Natural killer cell treated with Interleukin-12 subunit alpha and Interleukin-12 subunit beta and Interleukin-15 and Interleukin-18, amount 100 ng/mL, for 72 hours (primary cell): ENCODE measurements around the gene TBC1D1. TPM values are rescaled to one million over a fixed set of nuclear protein-coding genes. Genes with fewer than 3 reads are reported as not detected.
"Not testable (repeated sequence)": the region's sequence is repeated elsewhere in the genome, so short reads cannot be mapped to it uniquely, and the experiment has no call there.

Experiments
- ATAC-seq, 2 donors: fragments of 150-1000 bp; cut with Tn5 transposase in 1 of 2; sonication (Bioruptor Pico), chemical (Tn5 transposase) in 1 of 2; 2 replicates each; pipeline ENCODE4 v1.10.0; 2021
- DNase-seq: peaks from one replicate; pipeline ENCODE4 v3.0.0; 2022; ENCODE audit warnings: low spot score
- H3K27ac Mint-ChIP-seq, 2 donors: 1 replicate in 1 of 2; 2 replicates in 1 of 2; pipeline ENCODE4 v1.8.0; 2022; ENCODE audit warnings: mixed read lengths in 2 of 2, mild to moderate bottlenecking in 1 of 2, moderate library complexity in 1 of 2
- H3K27me3 Mint-ChIP-seq, 2 donors: 1 replicate in 1 of 2; 2 replicates in 1 of 2; pipeline ENCODE4 v1.8.0; 2022; ENCODE audit warnings: mixed read lengths in 2 of 2
- H3K36me3 Mint-ChIP-seq: one replicate; pipeline ENCODE4 v1.8.0; 2022; ENCODE audit warnings: mixed read lengths
- H3K4me1 Mint-ChIP-seq, 2 donors: 1 replicate in 1 of 2; 2 replicates in 1 of 2; pipeline ENCODE4 v1.8.0; 2022; ENCODE audit warnings: low read depth in 2 of 2, mixed read lengths in 2 of 2, mild to moderate bottlenecking in 1 of 2
- H3K4me3 Mint-ChIP-seq: one replicate; pipeline ENCODE4 v1.8.0; 2022; ENCODE audit warnings: mixed read lengths
- H3K9me3 Mint-ChIP-seq: 2 replicates; pipeline ENCODE4 v1.8.0; 2022; ENCODE audit warnings: mixed read lengths
- total RNA-seq, 2 donors: library from RNA; stranded (reverse); gene quantifications; one replicate each; pipeline ENCODE4 v1.2.3, GENCODE V29; 2022

The TBC1D1 gene
- total RNA-seq, 2 donors from 2014 or later = 47.9 to 66.6 TPM

DNA sequence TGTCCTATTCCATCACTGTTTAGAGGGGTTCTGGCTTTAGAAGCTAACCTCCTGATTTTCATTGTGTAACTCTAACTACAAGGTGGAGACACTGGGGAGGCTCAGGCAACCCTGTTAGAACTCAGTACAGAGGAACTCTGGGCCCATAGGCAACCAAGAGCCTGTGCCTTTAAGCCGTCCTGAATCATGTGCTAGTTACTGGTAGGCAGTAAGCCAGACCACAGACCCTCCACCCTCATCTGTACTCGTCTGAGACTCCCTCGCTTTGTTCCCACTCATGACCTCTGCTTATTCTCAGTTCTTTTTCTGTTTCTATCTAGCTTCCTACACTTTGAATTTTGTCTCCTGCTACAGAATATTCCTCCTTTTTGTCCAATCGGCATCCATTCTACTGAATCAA is 31.4 kb downstream of the TBC1D1 start:
- DNase-seq (no peak), ATAC-seq (no peak)
- peaks cover 7 to 18% of the 10 kb centered on the region in 2 donors for H3K4me1 Mint-ChIP-seq
- H3K4me3 Mint-ChIP-seq = no peak overlapping the region
- H3K36me3 Mint-ChIP-seq = no peaks in the 10 kb centered on the region
- H3K9me3 Mint-ChIP-seq = no peaks in the 10 kb centered on the region
- H3K27me3 Mint-ChIP-seq = no peaks in the 10 kb centered on the region
- H3K27ac Mint-ChIP-seq = no peak overlapping the region

- DNase-seq, H3K9me3 Mint-ChIP-seq, H3K4me3 Mint-ChIP-seq, ATAC-seq, H3K27me3 Mint-ChIP-seq, H3K36me3 Mint-ChIP-seq, H3K27ac Mint-ChIP-seq: not testable (repeated sequence)
- H3K4me1 Mint-ChIP-seq = peaks cover 7 to 20% of the 10 kb centered on the region in 2 donors
Measured at GRCh38 chr4:37923089-37923488, 32.2 kb downstream of the TBC1D1 start.

GRCh38 chr4:37924946-37925345 is 34.1 kb downstream of the TBC1D1 start:
- peaks cover 0 to 2% of the 10 kb centered on the region in 2 donors for H3K27me3 Mint-ChIP-seq
- H3K9me3 Mint-ChIP-seq = no peaks in the 10 kb centered on the region
- no peak overlapping the region for H3K27ac Mint-ChIP-seq
- H3K4me1 Mint-ChIP-seq = peaks cover 19 to 39% of the 10 kb centered on the region in 2 donors
- peaks cover 6% of the 10 kb centered on the region for H3K36me3 Mint-ChIP-seq
- DNase-seq (no peak), ATAC-seq (no peak)
- no peak overlapping the region for H3K4me3 Mint-ChIP-seq

GRCh38 chr4:37927434-37927833 is 36.5 kb downstream of the TBC1D1 start:
- Mint-ChIP-seq H3K36me3 (peaks cover 6% of the 10 kb centered on the region), H3K4me1 (peaks cover 16 to 24% of the 10 kb centered on the region in 2 donors)

DNA sequence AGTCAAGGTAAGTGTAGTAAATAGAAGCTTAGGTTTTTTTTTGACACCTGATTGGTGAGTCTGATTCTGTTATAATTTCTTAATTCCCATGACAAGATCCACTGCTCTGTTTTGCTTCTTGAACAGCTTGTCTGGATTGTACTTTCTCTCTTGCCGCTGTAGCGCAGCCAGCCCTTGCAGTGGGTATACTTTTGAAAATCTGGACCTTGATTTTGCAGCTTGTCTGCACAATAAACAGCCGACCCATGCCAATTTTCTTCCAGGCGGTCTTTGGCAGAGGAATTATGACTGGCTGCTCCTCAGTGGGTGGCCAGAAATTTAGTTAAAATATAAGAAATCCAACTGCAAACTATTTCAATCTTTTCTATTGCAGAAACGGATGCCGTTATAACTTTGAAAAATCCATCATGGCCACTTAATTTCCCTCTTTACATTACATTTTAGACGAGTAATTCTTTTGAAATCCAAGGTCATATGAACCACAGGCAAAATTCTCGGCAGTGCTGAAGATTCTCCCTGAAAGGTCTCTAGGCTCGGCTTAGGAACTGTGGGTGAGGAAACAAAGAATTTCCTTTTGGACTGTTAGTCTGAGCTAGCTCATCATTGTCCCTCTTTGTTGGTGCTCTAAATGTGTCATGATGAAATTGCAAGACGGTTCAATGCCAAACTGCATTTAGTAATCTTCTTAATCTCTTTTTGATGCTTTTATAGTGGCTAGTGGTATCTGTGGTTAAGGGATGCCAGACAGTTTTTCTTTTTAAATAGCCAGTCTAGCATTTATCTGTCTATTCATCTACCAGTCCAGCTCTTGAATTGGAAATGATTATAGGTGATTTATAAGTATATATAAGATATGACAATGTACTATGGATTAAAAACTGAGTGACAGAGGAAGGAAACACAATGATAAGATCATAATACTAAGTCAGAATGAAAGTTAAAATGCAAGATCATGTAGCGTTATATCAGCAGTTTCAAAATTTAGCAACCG is 37.8 kb downstream of the TBC1D1 start:
- DNase-seq (no peak), ATAC-seq (peak; percentile 15 to 76)
- H3K9me3 Mint-ChIP-seq = no peaks in the 10 kb centered on the region
- peaks cover 17 to 24% of the 10 kb centered on the region in 2 donors for H3K4me1 Mint-ChIP-seq
- H3K27me3 Mint-ChIP-seq = peaks cover 0 to 2% of the 10 kb centered on the region in 2 donors
- H3K36me3 Mint-ChIP-seq = peaks cover 6% of the 10 kb centered on the region
- H3K4me3 Mint-ChIP-seq = peak overlapping the region; percentile 2
- no peak overlapping the region for H3K27ac Mint-ChIP-seq

More at GRCh38 chr4:37927434-37927833, 36.5 kb downstream of the TBC1D1 start:
- DNase-seq = no peak
- Mint-ChIP-seq H3K4me3 (no peak overlapping the region), H3K27me3 (peaks cover 0 to 2% of the 10 kb centered on the region in 2 donors), H3K9me3 (no peaks in the 10 kb centered on the region), H3K27ac (no peak overlapping the region)
- ATAC-seq = no peak

DNA sequence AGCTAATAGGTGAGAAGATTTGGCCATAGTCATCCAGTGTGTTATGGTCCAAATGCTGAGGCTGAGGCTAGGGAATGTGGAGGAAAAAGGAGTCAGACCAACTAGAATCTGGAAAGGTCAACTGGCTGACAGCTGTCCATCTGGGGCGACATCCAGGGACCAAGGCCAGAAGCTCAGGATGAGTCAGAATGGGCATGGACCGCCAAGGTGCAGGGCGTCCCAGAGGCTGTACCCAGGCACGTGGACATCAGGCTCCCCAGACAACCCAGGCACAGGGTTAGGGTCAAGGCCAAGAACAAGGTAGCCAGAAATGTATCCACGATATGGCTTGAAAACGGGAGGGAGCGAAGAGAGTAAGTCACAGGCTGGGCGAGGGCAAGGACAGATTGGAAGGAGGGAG is 43.2 kb downstream of the TBC1D1 start:
- Mint-ChIP-seq H3K4me3 (no peak overlapping the region), H3K36me3 (peaks cover 6% of the 10 kb centered on the region)

DNA sequence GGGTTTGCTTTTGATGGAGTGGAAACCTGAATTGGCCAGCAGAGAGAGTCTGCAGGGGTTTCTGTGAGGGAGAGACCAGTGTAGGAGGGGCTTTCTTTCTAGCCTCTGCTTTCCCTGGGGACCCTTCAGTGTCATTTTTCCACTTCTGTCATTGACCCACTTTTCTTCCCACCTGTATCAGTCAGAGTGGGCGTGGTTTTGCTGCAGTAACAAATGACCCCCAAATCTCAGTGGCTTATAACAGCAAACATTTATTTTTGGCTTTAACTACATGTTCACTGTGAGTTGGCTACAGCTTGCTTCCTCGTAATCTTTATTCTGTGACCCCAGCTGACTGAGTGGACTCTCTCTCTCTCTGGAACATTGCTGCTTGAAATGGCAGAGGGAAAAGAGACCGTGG is 43.7 kb downstream of the TBC1D1 start:
- H3K4me1 Mint-ChIP-seq = peaks cover 12 to 16% of the 10 kb centered on the region in 2 donors
- H3K36me3 Mint-ChIP-seq = peaks cover 3% of the 10 kb centered on the region
- no peak overlapping the region for H3K27ac Mint-ChIP-seq
- no peaks in the 10 kb centered on the region for H3K9me3 Mint-ChIP-seq
- no peak overlapping the region for H3K4me3 Mint-ChIP-seq
- H3K27me3 Mint-ChIP-seq = peaks cover 0 to under 1% of the 10 kb centered on the region in 2 donors
- no peak for ATAC-seq
- no peak for DNase-seq

More for the DNA sequence above, 43.2 kb downstream of the TBC1D1 start:
- no peak for ATAC-seq
- H3K9me3 Mint-ChIP-seq = no peaks in the 10 kb centered on the region
- no peak for DNase-seq
- H3K27ac Mint-ChIP-seq = no peak overlapping the region
- peaks cover 13 to 17% of the 10 kb centered on the region in 2 donors for H3K4me1 Mint-ChIP-seq
- peaks cover 0 to 2% of the 10 kb centered on the region in 2 donors for H3K27me3 Mint-ChIP-seq

- Mint-ChIP-seq H3K9me3 (no peaks in the 10 kb centered on the region), H3K27me3 (no peaks in the 10 kb centered on the region), H3K27ac (no peak overlapping the region), H3K36me3 (no peaks in the 10 kb centered on the region), H3K4me3 (no peak overlapping the region), H3K4me1 (peaks cover 9 to 11% of the 10 kb centered on the region in 2 donors)
- ATAC-seq = no peak
- DNase-seq = no peak
Measured at GRCh38 chr4:37935026-37935425, 44.1 kb downstream of the TBC1D1 start.

DNA sequence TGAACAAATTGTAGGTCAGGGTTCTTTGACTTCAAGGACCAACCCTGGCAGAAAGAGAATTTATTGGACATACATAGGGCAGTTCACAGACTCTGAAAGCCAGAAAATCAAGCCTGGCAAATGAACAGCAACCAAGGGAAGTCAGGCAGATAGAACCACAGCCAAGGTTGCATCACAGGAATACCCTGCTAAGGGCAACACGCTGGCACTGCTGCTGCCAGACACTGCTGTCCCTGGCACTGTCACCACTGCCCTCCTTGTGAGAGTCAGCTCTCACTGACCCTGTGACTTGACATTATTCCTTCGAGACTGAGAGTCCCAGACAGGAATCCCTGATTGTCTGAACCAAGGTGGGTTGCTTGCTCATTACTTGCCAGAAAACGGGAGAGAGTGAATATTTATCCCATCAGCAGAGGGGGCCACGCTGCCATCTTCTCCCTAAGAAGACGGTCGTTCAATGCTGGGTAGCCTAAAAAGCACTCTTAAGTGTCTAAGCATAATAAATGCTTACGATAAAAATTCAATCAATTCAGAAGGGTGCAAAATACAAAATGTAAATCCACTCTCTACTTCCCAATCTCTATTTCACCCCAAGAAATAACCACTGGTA is 46.1 kb downstream of the TBC1D1 start:
- DNase-seq (no peak), ATAC-seq (no peak)
- Mint-ChIP-seq H3K9me3 (no peaks in the 10 kb centered on the region), H3K4me1 (peaks cover 16 to 18% of the 10 kb centered on the region in 2 donors), H3K36me3 (no peaks in the 10 kb centered on the region), H3K27me3 (no peaks in the 10 kb centered on the region), H3K4me3 (no peak overlapping the region), H3K27ac (no peak overlapping the region)

DNA sequence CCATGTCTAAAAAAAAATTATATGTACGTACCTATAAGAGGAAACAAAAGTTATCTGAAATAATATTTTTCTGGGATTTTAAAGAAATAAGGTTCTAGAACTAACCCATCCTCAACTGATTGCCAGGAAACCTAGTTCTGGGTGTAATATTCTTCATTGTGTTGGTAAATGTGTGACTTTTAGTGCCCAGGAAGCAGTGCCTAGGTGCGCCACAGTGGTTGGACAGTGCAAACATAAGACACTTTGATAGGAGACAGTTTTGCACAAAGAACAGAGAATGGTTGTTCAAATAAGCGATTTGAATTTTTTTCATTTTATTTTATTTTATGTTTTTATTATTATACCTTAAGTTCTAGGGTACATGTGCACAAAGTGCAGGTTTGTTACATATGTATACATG is 47.3 kb downstream of the TBC1D1 start:
- Mint-ChIP-seq H3K4me3 (no peak overlapping the region), H3K36me3 (no peaks in the 10 kb centered on the region), H3K27ac (no peak overlapping the region), H3K4me1 (peaks cover 20 to 22% of the 10 kb centered on the region in 2 donors), H3K27me3 (no peaks in the 10 kb centered on the region), H3K9me3 (no peaks in the 10 kb centered on the region)
- no peak for DNase-seq
- ATAC-seq = no peak

- Mint-ChIP-seq H3K4me1 (peaks cover 36 to 39% of the 10 kb centered on the region in 2 donors), H3K36me3 (no peaks in the 10 kb centered on the region), H3K27ac (peak overlapping the region in 1 of 2 donors; percentile 72), H3K4me3 (peak overlapping the region; percentile 23), H3K27me3 (no peaks in the 10 kb centered on the region), H3K9me3 (no peaks in the 10 kb centered on the region)
- DNase-seq = no peak
- no peak for ATAC-seq
Measured at GRCh38 chr4:37946503-37947179, 55.8 kb downstream of the TBC1D1 start.

- no peaks in the 10 kb centered on the region for H3K27me3 Mint-ChIP-seq
- H3K4me3 Mint-ChIP-seq = no peak overlapping the region
- peak overlapping the region in 1 of 2 donors; percentile 24 for H3K27ac Mint-ChIP-seq
- ATAC-seq (peak; percentile 40 to 41), DNase-seq (no peak)
- peaks cover 27 to 38% of the 10 kb centered on the region in 2 donors for H3K4me1 Mint-ChIP-seq
- H3K9me3 Mint-ChIP-seq = no peaks in the 10 kb centered on the region
- H3K36me3 Mint-ChIP-seq = peaks cover 4% of the 10 kb centered on the region
Measured at GRCh38 chr4:37948542-37948941, 57.7 kb downstream of the TBC1D1 start.

DNA sequence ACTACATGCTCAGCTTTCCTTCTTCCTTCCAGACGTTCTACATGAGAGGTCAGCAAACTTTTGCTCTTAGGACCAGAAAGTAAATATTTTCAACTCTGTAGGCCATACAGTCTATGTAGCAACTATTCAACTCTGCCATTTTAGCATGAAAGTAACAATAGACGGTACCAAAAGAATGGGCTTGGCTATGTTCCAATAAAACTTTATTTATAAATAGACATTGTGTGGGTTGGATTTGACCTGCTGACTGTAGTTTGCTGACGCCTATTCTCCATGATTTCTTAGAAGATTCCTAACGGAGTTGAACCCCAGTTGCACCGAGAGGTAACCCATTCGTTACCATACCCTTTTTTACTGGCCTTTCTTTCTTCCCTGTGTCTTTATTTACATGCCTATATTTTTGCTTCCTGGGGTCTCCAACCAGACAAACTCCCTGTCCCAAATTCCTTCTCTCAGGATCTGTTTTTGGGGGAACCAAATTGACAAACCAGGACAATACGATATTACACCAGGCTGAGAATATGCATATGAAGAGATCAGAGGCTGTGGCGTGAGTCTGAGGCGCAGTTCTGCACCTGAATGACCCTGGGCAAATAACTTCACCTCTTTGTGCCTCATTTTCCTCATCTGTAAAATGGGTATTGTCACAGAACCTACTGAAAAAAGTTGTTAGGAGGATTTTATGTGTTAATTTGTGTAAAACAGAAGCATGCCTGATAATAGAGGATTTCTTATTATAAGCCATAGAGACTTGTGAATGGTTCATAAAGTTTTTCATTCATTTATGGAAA is 58.9 kb downstream of the TBC1D1 start:
- ATAC-seq (no peak), DNase-seq (no peak)
- Mint-ChIP-seq H3K4me3 (no peak overlapping the region), H3K4me1 (peaks cover 27 to 38% of the 10 kb centered on the region in 2 donors), H3K36me3 (peaks cover 4% of the 10 kb centered on the region), H3K9me3 (no peaks in the 10 kb centered on the region), H3K27me3 (no peaks in the 10 kb centered on the region), H3K27ac (no peak overlapping the region)
